HG02943 (cell line): ENCODE measurements around the gene TMEM135.

Source experiments
- ATAC-seq: cut with Tn5 transposase; IDR thresholded peaks from one replicate; pipeline ENCODE4 v1.9.1; 2021; ENCODE audit warnings: mild to moderate bottlenecking, low read depth, moderate library complexity; ENCODE audit not compliant: unreplicated experiment

TMEM135 gene

DNA sequence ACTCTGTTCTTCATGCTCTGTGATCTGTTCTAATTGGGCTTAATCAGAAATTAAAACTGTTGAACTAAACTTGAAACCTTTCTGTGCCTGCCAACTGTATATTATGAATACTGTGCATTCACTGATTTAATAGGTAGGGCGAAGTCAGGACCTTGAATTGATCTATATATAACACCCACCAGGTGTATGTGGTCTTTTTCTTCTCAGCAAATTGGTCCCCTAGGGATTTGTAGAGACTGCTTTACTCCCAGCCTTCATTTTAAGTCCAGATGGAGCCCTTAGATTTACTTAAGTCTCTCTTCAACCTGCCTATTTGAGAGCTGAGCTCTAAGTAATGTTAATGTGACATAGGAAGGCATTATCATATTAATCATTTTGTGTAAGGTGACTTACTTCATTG is 257.5 kb downstream of the TMEM135 start:
- no peak for ATAC-seq

DNA sequence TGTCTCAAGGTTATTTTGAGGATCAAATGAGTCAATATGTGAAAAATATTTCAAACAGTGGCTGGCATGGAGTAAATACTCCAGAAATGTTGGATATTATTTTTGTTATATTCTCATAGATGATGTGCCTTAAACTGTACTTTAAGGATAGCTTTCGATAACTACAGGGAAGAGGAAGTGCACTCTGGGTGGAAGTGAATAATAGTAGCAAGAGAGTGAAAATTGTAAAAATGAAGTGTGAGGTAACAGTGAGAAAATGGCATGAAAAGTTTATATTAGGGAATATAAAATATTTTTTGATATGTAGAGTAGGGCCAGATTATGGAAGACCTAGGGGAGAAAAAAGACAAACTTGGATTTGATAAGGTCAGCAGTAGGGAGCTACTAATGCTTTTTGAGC is 258.9 kb downstream of the TMEM135 start:
- no peak for ATAC-seq

DNA sequence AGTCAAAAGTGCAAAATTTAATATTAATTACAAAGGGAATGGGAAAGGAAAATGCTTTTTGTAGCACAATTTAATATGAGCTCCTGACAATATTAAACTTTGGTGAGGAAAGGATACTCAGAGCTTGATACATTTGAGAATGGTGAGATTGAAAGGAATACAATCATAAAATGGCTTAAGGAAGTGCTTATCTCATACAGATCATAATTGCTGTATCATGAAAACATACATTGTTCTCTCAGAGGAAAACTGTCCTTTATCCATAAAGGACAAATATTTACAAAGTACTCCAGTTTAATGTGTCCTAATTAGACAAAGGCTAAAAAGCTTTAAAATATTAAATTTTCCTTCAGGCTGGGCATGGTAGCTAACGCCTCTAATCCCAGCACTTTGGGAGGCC is 260.4 kb downstream of the TMEM135 start:
- ATAC-seq: no peak

DNA sequence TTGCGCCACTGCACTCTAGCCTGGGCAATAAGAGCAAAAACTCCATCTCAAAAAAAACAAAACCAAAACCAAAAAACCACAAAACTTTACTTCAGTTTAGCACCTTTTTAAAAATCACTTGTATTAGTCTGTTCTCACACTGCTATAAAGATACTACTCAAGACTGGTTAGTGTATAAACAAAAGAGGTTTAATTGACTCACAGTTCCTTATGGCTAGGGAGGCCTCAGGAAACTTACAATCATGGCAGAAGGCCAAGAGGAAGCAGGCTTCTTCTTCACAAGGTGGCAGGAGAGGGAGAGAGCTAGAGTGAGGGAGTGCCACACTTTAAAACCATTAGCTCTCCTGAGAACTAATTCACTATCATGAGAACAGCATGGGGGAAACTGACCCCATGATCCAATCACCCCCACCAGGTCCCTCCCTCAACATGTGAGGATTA is 261.3 kb downstream of the TMEM135 start:
- no peak for ATAC-seq

DNA sequence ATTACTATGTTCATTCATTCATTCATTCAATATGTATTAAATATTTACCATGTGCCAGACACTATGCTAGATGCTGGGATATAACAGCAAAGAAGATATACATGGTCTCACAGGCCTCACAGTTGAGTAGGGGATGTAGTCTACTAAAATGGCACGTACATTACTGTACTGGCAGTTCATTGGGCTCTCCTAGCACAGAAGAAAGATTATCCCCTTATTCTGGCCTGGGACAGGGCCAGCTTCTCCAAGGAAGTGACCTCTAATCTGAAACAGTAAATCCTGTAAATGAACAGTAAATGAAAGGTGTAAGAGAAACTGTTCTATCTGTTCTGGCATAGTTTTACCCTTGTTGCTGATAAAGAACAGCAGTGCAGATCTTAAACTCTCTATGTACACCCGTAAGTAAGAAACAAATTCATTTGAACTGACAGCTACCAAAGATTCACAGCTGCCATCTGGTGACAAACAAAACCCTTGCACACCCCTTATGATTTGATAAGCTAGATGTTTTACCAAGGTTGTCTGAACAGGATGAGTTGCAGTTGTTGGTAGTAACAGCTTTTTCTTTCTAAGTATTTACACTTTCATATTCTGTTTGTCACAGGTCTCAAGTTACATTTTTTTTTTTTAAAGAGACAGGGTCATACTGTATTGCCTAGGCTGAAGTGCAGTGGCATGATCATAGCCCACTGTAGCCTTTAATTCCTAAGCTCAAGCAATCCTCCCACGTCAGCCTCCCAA is 263.1 kb downstream of the TMEM135 start:
- peak; percentile 45 for ATAC-seq

DNA sequence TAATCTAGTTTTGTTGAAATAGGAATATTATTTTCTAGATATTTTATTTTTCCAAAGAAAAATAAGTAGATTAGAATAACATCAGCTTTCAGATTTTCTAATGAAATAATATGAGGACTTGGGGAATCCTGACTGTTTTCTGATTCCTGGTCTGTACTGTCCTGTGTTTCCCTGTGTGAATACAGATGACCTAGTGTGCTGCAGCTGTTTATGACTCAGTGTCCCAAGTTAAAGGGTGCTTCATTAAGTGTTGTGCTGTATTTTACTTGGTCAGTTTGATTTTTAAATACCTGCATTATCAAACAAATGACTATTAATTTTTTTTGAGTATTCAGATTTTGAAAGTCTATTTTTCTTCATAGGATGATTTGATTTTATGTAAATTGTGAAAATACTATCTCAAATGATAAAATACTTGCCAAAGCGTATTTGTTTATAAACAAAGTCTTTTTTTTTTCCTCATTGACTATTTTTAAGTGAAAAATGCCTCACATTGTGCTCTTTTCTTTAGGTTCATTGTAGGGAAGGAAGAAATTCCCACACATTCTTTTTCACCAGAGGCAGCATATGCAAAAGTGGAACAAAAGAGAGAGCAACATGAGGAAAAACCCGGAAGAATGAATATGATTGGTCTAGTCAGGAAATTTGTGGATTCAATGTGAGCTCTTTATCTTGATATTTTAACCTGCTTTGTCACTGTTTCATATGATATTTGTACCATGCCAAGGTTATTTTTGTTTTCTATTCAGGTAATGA is 264.2 kb downstream of the TMEM135 start:
- no peak for ATAC-seq

DNA sequence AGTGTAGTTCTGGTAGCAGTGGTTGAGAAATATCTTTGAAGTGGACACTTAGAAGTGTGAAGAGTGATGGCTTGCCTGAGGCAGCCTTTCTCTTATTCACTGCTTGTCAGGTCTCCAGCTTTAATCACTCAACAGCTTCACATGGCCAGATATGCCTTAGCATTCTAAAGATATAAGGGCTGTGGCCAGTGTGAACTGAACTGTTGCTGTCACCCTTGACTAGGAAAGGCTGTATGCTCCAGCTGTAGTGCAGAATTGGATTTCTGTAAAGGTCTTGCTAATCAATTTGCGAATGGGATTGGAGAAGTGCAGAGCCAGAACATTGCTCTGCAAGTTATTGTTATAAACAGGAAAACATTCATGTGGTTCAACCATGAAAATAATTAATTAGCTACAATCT is 266.7 kb downstream of the TMEM135 start:
- ATAC-seq: no peak

DNA sequence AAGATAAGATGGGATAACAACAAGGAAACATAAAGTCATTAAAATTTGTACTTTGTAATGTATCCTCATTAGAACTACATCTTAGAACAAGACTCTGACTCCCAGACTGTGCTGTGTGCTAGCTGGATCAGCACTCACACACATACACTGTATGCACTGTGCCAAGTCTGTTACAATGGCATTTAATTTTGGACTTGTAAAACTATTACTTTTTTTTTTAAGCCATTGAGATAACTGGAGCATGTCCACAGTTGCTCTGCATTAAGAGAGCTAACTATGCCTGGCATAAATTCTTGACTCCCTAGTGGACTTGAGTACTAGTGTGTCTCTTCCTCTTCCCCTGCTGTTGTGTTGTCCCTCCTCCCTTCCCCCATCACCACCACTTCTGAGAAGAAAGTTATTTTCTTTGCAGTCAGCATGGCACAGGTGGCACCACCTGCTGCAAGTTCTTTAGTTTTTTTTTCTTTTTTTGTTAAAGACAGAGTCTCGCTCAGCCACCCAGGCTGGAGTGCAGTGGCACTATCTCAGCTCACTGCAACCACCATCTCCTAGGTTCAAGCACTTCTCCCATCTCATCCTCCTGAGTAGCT is 268.6 kb downstream of the TMEM135 start:
- ATAC-seq: no peak

DNA sequence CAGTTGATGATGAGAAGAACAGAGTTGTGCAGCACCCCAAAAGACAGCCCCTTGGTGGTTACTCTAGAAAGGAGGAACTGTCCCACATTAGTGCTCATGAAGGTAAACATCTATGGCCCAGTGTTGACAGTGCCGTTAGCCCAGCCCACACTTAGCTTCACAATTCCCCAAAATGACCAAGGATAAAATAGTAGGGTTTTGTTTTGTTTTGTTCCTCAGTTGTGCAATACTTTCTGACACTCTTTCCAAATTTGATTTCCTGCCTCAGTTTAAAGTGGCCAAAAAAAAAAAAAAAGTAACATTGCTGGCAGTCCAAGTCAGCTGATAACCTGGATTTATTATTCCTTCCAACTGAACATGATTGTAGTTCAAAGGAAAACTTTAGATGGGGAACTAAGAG is 269.4 kb downstream of the TMEM135 start:
- ATAC-seq: no peak

DNA sequence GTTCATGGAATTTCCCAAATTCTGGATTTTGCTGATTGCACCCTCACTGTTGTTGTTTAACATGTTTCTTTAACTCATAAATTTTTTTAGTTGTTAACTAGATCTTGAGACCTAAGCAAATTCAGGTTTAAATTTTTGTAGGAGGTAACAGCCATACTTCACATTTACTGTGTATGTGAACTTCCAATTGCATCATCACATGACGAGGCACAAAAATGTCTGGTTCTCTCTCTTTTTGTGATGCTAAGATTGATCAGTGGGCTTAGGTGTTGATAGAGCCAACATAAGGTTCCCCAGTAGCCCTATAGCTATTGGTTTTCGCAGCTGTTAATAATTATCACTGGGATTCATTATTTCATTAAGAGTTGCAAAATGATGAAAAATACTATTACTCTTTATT is 277.5 kb downstream of the TMEM135 start:
- ATAC-seq: no peak

DNA sequence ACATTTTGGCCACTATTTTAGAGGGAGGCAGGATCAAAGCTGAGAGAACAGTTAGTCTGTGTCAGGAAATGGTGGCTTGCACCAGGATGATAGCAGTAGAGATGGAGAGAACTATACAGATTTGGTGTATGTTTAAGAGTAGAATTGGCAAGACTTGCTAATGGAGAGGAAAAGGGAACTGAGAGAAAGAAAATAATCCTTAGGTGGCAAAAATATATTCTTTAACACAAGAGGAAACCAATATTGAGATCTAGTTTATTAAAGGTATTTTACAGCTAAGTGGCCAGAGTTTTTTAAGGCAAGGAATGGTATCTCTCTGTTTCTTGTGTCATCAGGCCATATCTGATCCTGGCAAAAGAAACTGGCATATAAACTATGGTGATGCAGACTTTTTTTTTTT is 278.8 kb downstream of the TMEM135 start:
- no peak for ATAC-seq

DNA sequence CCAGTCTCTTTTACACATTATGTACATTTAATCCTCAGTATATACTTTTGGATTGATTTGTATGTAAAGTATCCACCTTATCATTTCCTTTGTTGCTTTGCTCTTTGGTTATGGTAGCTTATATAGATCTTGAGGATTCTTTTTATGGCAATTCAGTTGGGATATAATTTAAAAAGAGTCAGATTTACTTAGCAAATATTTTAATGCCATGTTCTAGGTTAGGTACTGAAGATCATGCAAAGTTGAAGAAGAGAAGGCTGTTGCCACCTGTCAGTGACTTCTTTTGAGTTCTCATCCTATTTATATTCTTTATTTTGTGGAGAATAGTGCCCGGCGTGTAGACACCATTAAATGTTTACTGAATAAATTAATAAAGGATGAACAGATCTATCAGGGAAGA is 279.7 kb downstream of the TMEM135 start:
- ATAC-seq: no peak

DNA sequence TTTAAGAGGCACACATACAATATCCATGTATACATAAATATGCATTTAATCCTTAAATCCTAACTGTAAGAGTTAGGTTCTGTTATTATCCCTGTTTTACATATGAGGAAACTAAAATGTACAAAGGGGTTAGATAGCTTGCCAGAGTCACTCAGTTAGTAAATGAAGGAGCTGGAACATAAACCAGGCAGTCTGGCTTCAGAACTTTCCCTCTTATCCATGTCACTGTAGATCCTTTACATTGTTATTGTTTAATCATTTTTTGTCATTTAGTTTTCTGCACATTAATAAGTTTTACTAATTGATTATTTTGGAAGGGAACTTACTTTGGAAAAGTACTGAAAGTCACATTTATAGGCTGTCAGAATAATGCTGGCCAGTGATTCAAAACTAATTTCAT is 282.4 kb downstream of the TMEM135 start:
- no peak for ATAC-seq

DNA sequence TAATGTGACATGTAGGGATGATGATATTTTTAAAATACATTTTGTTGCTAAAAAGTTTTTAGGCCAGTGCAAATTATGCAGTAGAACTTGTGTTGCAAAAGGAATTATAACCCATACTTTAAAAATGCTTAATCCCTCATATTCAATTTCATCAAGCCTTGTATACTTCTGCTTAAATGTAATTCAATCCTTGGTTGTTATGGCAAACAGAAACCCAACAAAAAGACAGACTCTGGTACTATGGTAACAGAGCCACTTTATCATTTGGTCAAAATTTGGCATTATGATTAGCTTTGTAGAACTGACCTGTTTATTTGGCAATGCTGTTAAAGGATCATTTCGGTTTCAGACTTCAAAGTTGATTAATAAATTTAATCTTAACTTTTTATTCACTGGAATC is 284.8 kb downstream of the TMEM135 start:
- no peak for ATAC-seq

DNA sequence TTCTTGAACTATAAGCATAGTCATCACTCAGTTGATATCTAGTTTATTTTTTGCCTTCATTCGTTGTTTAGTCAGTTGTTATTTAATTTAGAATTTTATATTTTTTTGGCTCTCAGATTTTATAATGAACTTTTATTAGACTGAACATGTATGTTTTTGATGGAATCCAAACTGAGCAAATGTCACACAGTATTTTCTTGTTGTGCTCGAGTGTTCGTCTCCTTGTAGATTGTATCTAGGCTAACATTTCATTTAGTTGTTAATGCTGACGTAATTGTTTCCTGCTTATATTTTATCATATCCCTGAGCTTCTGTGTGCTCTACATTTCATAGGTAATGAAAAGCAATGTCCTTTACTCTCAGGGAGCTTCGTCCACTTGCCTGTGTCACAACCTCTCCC is 286.2 kb downstream of the TMEM135 start:
- no peak for ATAC-seq

DNA sequence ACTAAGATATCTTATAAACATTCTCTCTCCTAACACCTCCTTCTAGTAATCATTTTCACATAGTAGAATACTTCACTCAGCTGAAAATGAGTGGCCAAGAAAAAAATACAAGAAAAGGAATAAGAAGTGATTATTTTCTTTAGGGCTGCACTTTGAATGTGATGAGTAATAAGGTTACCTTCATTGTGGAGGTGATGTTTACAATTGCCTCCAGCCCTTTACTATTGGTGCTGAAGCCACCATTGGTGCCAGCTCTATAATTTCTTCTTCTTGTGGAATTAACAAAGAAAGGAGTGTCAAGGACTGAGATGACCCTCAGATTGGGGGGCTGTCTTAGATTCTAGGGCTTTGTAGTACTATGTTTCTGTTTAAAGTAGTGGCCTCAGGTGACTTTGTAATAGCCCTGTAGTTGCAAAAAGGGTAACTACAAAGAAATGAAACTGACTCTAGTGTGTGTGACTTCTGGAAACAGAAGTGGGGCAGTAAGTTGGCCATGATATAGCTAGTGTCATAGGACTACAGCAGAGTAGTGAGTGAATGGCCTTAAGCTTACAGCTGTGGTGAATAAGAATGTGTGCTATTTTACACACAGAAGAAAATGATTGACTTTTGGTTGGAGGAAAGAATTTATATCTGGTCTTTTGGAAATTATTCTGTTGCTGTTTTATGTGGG is 287.2 kb downstream of the TMEM135 start:
- ATAC-seq: no peak

DNA sequence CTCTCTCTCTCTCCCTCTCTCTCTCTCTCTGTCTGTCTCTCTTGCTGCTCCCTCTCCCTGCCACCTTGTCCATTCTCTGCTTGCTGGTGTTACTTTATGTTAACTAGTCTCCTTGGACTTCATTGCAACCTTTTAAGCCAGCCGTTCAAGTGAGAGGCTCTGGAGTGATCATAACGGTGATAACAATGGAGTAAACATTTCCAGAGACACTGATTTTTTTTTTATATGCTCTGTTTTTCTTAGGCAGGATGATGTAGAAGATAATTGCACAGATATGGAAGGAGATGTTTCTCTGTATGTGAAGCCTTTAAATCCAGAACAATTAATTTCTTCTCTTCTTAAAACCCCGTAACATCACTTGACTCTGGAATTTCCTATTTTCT is 287.7 kb downstream of the TMEM135 start:
- no peak for ATAC-seq

DNA sequence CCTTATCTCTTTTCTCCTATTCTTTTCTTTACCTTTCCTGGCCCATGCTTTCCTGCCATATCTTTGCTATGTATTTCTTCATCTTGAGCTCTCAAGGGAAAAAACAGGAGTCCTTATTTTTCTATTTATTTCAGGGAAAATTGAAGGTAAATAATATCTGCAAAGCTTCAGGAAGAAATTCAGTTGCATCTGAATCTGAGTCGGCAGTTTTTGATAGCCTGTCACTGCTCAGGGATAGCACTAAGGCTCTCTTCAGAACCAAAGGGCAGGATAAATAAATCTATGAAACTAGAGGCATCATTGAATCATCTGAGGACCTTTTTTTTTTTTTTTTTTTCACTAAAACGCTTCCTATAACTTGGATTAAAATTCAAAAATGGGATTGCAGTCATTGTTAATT is 288.9 kb downstream of the TMEM135 start:
- ATAC-seq: no peak

DNA sequence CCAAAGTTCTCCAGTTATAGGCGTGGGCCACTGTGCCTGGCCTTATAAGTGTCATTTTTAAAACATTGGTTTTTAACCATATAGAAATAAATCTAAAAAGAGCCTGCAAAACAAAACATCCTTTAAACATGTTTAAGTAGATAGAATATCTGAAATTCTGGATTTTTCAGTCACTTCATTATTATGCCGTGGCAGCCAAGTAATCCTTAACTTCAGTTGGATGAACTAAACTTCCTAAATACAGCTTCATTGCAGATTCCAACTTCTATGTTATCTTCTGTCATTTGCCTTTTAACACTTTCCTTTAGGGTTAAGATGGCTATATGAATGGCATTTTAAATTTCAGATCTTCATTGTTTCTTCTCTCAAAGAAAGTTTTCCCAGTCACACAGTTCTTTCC is 291.4 kb downstream of the TMEM135 start:
- ATAC-seq: no peak

DNA sequence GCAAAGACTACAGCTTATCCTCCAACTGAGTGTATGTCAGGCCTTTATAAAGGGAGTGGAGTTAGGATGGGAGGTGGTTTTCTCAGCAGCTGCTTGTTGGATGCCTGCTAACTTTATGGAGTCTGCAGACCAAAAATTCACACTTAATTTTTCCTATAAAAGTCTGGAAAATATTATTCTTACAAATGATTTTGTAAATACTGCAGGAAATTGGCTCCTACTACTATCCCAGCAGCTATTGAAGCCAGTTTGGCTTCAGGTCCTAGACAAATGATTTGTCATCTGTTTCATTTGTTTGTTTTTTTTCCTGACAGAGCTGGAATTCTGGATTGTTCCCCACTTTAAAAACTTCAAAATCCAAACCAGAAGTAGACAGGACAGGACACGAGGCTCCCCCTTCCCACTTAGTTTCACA is 292.5 kb downstream of the TMEM135 start:
- no peak for ATAC-seq

DNA sequence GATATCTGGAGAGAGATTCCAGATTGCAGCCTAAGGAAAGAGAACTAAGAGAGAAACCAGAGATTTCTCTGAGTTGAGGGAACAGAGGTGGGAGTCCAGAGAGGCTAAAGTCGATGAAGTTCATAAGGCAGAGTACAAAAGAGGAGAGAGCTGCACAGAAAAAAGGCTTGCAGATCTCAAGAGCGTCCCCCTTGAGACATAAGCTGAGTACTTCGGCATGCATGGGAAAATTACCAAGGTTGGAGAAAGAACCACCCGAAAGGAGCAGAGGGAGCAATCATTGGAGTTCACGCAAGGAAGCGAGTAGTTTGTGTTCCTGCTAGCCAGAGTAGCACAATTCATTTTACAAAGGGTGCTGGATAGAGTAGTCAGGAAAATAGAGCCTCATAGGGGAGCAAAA is 293.5 kb downstream of the TMEM135 start:
- ATAC-seq: no peak
